DND-41 (cell line): ENCODE results near the gene APBA3.

Source experiments
- EZH2 ChIP-seq: IDR thresholded peaks from 3 replicates; pipeline ENCODE4 v1.6.1; 2012; ENCODE audit warnings: borderline replicate concordance, low read depth, mild to moderate bottlenecking, moderate library complexity, low read length, inconsistent platforms; ENCODE audit not compliant: severe bottlenecking
- TF ChIP-seq, protein P1 (sequence below): IDR thresholded peaks from 2 replicates; pipeline ENCODE4 v1.5.1; 2012; ENCODE audit warnings: borderline replicate concordance, low read length, moderate library complexity, mild to moderate bottlenecking; ENCODE audit not compliant: poor library complexity, severe bottlenecking; ENCODE audit errors: extremely low read depth

GRCh38 chr19:3730457-3730958, 31.0 kb downstream of the APBA3 start:
- TF ChIP-seq, protein P1, sequence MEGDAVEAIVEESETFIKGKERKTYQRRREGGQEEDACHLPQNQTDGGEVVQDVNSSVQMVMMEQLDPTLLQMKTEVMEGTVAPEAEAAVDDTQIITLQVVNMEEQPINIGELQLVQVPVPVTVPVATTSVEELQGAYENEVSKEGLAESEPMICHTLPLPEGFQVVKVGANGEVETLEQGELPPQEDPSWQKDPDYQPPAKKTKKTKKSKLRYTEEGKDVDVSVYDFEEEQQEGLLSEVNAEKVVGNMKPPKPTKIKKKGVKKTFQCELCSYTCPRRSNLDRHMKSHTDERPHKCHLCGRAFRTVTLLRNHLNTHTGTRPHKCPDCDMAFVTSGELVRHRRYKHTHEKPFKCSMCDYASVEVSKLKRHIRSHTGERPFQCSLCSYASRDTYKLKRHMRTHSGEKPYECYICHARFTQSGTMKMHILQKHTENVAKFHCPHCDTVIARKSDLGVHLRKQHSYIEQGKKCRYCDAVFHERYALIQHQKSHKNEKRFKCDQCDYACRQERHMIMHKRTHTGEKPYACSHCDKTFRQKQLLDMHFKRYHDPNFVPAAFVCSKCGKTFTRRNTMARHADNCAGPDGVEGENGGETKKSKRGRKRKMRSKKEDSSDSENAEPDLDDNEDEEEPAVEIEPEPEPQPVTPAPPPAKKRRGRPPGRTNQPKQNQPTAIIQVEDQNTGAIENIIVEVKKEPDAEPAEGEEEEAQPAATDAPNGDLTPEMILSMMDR: no peak
- TF ChIP-seq EZH2: no peak
